HK-2 (cell line): ENCODE measurements around the gene NUB1.

Experiments
- DNase-seq: peaks from one replicate; pipeline ENCODE4 v3.0.0-alpha.2; 2018; ENCODE audit not compliant: unreplicated experiment

The NUB1 gene

GRCh38 chr7:151389096-151389767 is 47.6 kb downstream of the NUB1 start:
- no peak for DNase-seq

- no peak for DNase-seq
These were observed 48.4 kb downstream of the NUB1 start for GRCh38 chr7:151389768-151390597.

GRCh38 chr7:151390598-151391357 is 49.2 kb downstream of the NUB1 start:
- DNase-seq: no peak

- DNase-seq: no peak
These were observed 49.7 kb downstream of the NUB1 start for GRCh38 chr7:151391358-151391730.

GRCh38 chr7:151392002-151392401 is 50.4 kb downstream of the NUB1 start:
- DNase-seq: no peak

GRCh38 chr7:151392426-151392825 is 50.8 kb downstream of the NUB1 start:
- DNase-seq: no peak

GRCh38 chr7:151393031-151393977 is 51.7 kb downstream of the NUB1 start:
- DNase-seq: no peak

- DNase-seq: no peak
These were observed 52.7 kb downstream of the NUB1 start for GRCh38 chr7:151394076-151395035.

- DNase-seq: no peak
These were observed 53.4 kb downstream of the NUB1 start for GRCh38 chr7:151395036-151395367.

- DNase-seq: no peak
These were observed 54.8 kb downstream of the NUB1 start for GRCh38 chr7:151396328-151396970.

- no peak for DNase-seq
These were observed 55.4 kb downstream of the NUB1 start for GRCh38 chr7:151397026-151397425.

- no peak for DNase-seq
These were observed 57.1 kb downstream of the NUB1 start for GRCh38 chr7:151398446-151399304.

GRCh38 chr7:151399305-151399601 is 57.6 kb downstream of the NUB1 start:
- no peak for DNase-seq

- DNase-seq: no peak
These were observed 58.3 kb downstream of the NUB1 start for GRCh38 chr7:151399906-151400305.

- no peak for DNase-seq
These were observed 59.2 kb downstream of the NUB1 start for GRCh38 chr7:151400626-151401315.

GRCh38 chr7:151402029-151402835 is 60.6 kb downstream of the NUB1 start:
- DNase-seq: no peak

- no peak for DNase-seq
These were observed 62.2 kb downstream of the NUB1 start for GRCh38 chr7:151403764-151404163.
